ENCODE measurements around the gene RGS14. TPM values are rescaled to one million over a fixed set of nuclear protein-coding genes. Genes with fewer than 3 reads are reported as not detected.
A peak's percentile ranks its signal among the peaks of the same experiment; 100 is the strongest.
"Not testable (repeated sequence)": the region's sequence is repeated elsewhere in the genome, so short reads cannot be mapped to it uniquely, and the experiment has no call there.

Gene RGS14
- total RNA-seq, 1 experiment from 2014 or later, result 18.1 TPM

- DNase-seq (ENCODE audit: low read depth), result peak; percentile 85
Observed at GRCh38 chr5:177402271-177403043, 44.7 kb downstream of the RGS14 start.

GRCh38 chr5:177403102-177403791, 45.5 kb downstream of the RGS14 start:
- peak; percentile 62 for DNase-seq (ENCODE audit: low read depth)

GRCh38 chr5:177403792-177404640, 46.3 kb downstream of the RGS14 start:
- DNase-seq (ENCODE audit: low read depth), result peak; percentile 88

GRCh38 chr5:177404641-177405179, 47.0 kb downstream of the RGS14 start:
- no peak for DNase-seq (ENCODE audit: low read depth)

- DNase-seq (ENCODE audit: low read depth), result no peak
Observed at GRCh38 chr5:177405312-177405711, 47.6 kb downstream of the RGS14 start.

GRCh38 chr5:177405805-177406204, 48.1 kb downstream of the RGS14 start:
- DNase-seq (ENCODE audit: low read depth), result no peak

GRCh38 chr5:177409043-177409801, 51.5 kb downstream of the RGS14 start, which contains the start of gene F12:
Gene F12 (minus strand): TSS chr5:177409564. CDS start chr5:177409527, 37 bp downstream.
- no peak for DNase-seq (ENCODE audit: low read depth)

GRCh38 chr5:177410575-177410974, 52.9 kb downstream of the RGS14 start:
- no peak for DNase-seq (ENCODE audit: low read depth)

GRCh38 chr5:177412603-177413233, 55.0 kb downstream of the RGS14 start:
- no peak for DNase-seq (ENCODE audit: low read depth)

GRCh38 chr5:177414481-177414880, 56.8 kb downstream of the RGS14 start:
- DNase-seq (ENCODE audit: low read depth), result no peak

- not testable (repeated sequence) for DNase-seq (ENCODE audit: low read depth)
Observed at GRCh38 chr5:177417081-177417480, 59.4 kb downstream of the RGS14 start.

- no peak for DNase-seq (ENCODE audit: low read depth)
Observed at GRCh38 chr5:177419046-177419445, 61.3 kb downstream of the RGS14 start.

- not testable (repeated sequence) for DNase-seq (ENCODE audit: low read depth)
Observed at GRCh38 chr5:177420472-177420871, 62.7 kb downstream of the RGS14 start.

GRCh38 chr5:177421062-177421798, 63.5 kb downstream of the RGS14 start:
- DNase-seq (ENCODE audit: low read depth), result no peak

Other genes with a start within 250 kb of the RGS14 start
- gene NSD1, start 224.2 kb upstream of the RGS14 start, total RNA-seq (2014; rRNA removed; shearing (Covaris generic)), result 25.4 and 45.7 TPM in 2 replicates
- 16.6 and 18.8 TPM in 2 replicates for gene RAB24, start 54.2 kb upstream of the RGS14 start, total RNA-seq (2014; rRNA removed; shearing (Covaris generic))
- gene PRELID1, start 54.1 kb upstream of the RGS14 start, total RNA-seq (2014; rRNA removed; shearing (Covaris generic)), result 434 and 468 TPM in 2 replicates
- gene MXD3, start 46.0 kb upstream of the RGS14 start, total RNA-seq (2014; rRNA removed; shearing (Covaris generic)), result 16.7 and 23.4 TPM in 2 replicates
- gene LMAN2, start 6.3 kb upstream of the RGS14 start, total RNA-seq (2014; rRNA removed; shearing (Covaris generic)), result 269 and 285 TPM in 2 replicates
- not detected in 2 replicates for gene SLC34A1, start 26.5 kb downstream of the RGS14 start, total RNA-seq (2014; rRNA removed; shearing (Covaris generic))
- not detected in 2 replicates for gene PFN3, start 42.7 kb downstream of the RGS14 start, total RNA-seq (2014; rRNA removed; shearing (Covaris generic))
- gene F12, start 51.6 kb downstream of the RGS14 start, total RNA-seq (2014; rRNA removed; shearing (Covaris generic)), result 8.6 and 9.6 TPM in 2 replicates
- gene GRK6, start 68.8 kb downstream of the RGS14 start, total RNA-seq (2014; rRNA removed; shearing (Covaris generic)), result 67.3 and 71.8 TPM in 2 replicates
- gene PRR7, start 88.9 kb downstream of the RGS14 start, total RNA-seq (2014; rRNA removed; shearing (Covaris generic)), result 15.7 and 21.4 TPM in 2 replicates
- gene DBN1, start 115.7 kb downstream of the RGS14 start, total RNA-seq (2014; rRNA removed; shearing (Covaris generic)), result 166 and 187 TPM in 2 replicates
- 197 and 234 TPM in 2 replicates for gene PDLIM7, start 139.7 kb downstream of the RGS14 start, total RNA-seq (2014; rRNA removed; shearing (Covaris generic))
- 3.7 and 3.9 TPM in 2 replicates for gene DOK3, start 151.9 kb downstream of the RGS14 start, total RNA-seq (2014; rRNA removed; shearing (Covaris generic))
- 68.7 and 91.5 TPM in 2 replicates for gene DDX41, start 159.0 kb downstream of the RGS14 start, total RNA-seq (2014; rRNA removed; shearing (Covaris generic))
- 14.6 and 26.7 TPM in 2 replicates for gene FAM193B, start 196.6 kb downstream of the RGS14 start, total RNA-seq (2014; rRNA removed; shearing (Covaris generic))
- 94.7 and 105 TPM in 2 replicates for gene TMED9, start 234.3 kb downstream of the RGS14 start, total RNA-seq (2014; rRNA removed; shearing (Covaris generic))
- 35.1 and 51.0 TPM in 2 replicates for gene B4GALT7, start 242.2 kb downstream of the RGS14 start, total RNA-seq (2014; rRNA removed; shearing (Covaris generic))